ENCODE results near the gene GPX5. TPM values are rescaled to one million over a fixed set of nuclear protein-coding genes. Genes with fewer than 3 reads are reported as not detected.
A peak's percentile ranks its signal among the peaks of the same experiment; 100 is the strongest.

The GPX5 gene
- total RNA-seq, 3 donors from 2014 or later (not counting 1 experiment from before 2014, with no cell fraction given), result not detected

DNA sequence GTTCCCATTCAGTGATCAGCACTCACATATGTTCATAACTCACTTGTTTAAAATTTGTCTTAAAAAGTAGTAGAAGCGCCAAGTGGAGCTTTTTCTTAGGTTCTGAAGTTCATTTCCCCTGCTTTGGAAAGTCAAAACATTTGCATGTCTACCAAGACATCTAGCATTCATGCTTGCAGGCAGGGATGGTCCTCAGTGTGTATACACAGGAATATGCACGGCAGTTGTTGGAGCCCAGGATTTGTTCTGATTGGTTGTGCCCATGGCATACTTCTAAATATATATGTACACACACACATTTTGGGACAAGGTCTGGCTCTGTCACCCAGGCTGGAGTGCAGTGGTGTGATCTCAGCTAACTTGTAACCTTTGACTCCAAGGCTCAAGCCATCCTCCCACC, 7.7 kb upstream of the GPX5 start:
- H3K27ac Mint-ChIP-seq, result no peak overlapping the region
- Histone ChIP-seq H3K4me1 (ENCODE audit: control insufficient read depth, insufficient read depth, low read length) (no peaks in the 10 kb centered on the region), H3K36me3 (ENCODE audit: control insufficient read depth, insufficient read depth, low read length) (no peaks in the 10 kb centered on the region), H3K9me3 (ENCODE audit: control insufficient read depth, insufficient read depth, low read length) (no peaks in the 10 kb centered on the region), H3K27ac (ENCODE audit: low read length) (no peak overlapping the region), H3K4me3 (ENCODE audit: low read length) (no peak overlapping the region), H3K27me3 (ENCODE audit: control insufficient read depth, insufficient read depth, low read length) (peaks cover 6% of the 10 kb centered on the region)
- ATAC-seq, result no peak
- no peaks in the 10 kb centered on the region for H3K4me1 Mint-ChIP-seq
- TF ChIP-seq, protein P1, sequence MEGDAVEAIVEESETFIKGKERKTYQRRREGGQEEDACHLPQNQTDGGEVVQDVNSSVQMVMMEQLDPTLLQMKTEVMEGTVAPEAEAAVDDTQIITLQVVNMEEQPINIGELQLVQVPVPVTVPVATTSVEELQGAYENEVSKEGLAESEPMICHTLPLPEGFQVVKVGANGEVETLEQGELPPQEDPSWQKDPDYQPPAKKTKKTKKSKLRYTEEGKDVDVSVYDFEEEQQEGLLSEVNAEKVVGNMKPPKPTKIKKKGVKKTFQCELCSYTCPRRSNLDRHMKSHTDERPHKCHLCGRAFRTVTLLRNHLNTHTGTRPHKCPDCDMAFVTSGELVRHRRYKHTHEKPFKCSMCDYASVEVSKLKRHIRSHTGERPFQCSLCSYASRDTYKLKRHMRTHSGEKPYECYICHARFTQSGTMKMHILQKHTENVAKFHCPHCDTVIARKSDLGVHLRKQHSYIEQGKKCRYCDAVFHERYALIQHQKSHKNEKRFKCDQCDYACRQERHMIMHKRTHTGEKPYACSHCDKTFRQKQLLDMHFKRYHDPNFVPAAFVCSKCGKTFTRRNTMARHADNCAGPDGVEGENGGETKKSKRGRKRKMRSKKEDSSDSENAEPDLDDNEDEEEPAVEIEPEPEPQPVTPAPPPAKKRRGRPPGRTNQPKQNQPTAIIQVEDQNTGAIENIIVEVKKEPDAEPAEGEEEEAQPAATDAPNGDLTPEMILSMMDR (IDR thresholded peaks at IDR 0.05), result no peak
- H3K9me3 Mint-ChIP-seq, result no peaks in the 10 kb centered on the region
- WGBS (ENCODE audit: insufficient coverage), result 91% methylated on average over 2 of the region's 2 CpGs
- H3K27me3 Mint-ChIP-seq (ENCODE audit: low read depth in 2 of 2), result peaks cover 16 to 45% of the 10 kb centered on the region in 2 donors
- no peak for DNase-seq
- H3K4me3 Mint-ChIP-seq, result no peak overlapping the region
- intact Hi-C loops (cut with micrococcal nuclease), result no loop called here
- H3K36me3 Mint-ChIP-seq, result no peaks in the 10 kb centered on the region

DNA sequence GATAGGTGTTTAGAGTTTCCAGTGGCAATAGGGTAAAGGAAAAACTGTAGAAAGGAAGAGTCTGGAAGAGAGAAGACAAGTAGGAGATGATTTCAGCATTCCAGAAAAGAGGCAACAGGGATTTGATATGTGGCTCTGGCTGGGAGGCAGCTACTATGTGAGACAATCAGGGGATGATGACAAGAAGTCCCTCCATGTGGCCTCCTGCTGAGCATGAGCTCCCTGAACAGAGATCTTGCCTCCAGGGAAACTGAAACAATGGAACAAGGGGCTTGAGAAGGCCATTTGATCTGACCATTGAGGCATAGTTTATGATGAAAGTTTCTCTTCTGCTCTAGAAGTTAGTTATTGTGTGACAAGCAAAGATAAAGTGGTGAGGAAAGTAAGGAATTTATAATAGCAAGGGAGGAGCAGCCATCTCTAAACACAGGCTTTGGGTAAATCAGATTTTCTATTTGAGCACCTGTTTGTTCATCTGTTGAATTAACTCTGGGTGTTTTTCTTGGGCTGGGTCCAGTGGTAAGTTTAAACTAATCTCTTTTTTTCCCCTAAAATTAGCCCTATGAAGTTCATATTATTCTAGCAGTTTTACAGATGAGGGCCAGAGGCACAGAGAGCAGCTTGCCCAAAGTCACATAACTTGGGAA, 3.0 kb upstream of the GPX5 start:
- DNase-seq (no peak), ATAC-seq (no peak)
- H3K27me3 Mint-ChIP-seq (ENCODE audit: low read depth in 2 of 2), result peaks cover 28 to 88% of the 10 kb centered on the region in 2 donors
- Histone ChIP-seq H3K4me3 (ENCODE audit: low read length) (no peak overlapping the region), H3K4me1 (ENCODE audit: control insufficient read depth, insufficient read depth, low read length) (no peaks in the 10 kb centered on the region), H3K27ac (ENCODE audit: low read length) (no peak overlapping the region), H3K36me3 (ENCODE audit: control insufficient read depth, insufficient read depth, low read length) (no peaks in the 10 kb centered on the region), H3K9me3 (ENCODE audit: control insufficient read depth, insufficient read depth, low read length) (no peaks in the 10 kb centered on the region), H3K27me3 (ENCODE audit: control insufficient read depth, insufficient read depth, low read length) (peaks cover 6% of the 10 kb centered on the region)
- no peaks in the 10 kb centered on the region for H3K9me3 Mint-ChIP-seq
- intact Hi-C loops (cut with micrococcal nuclease), result no loop called here
- H3K4me3 Mint-ChIP-seq, result no peak overlapping the region
- H3K4me1 Mint-ChIP-seq, result peaks cover 0 to 8% of the 10 kb centered on the region in 2 donors
- TF ChIP-seq, protein P1 (IDR thresholded peaks at IDR 0.05), result no peak
- H3K36me3 Mint-ChIP-seq, result no peaks in the 10 kb centered on the region
- H3K27ac Mint-ChIP-seq, result no peak overlapping the region

DNA sequence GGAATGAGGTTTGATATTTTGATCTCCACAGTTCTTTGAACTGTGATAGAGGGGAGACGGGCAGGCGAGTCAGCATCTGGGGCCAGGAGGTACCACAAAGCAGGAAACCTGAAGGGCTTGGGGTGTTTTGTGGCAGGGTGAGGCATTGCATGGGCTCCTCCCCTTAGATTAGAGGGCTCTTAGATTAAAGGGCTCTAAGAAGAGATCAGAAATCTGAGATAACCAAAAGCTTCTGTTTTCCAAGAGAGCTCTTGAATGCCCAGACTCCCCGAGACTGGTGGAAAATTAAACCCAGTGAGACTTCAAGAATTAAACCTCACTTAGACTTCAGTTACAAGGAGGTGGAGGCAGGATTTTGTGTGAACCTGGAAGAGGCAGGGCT, 2.4 kb upstream of the GPX5 start:
- Histone ChIP-seq H3K9me3 (ENCODE audit: control insufficient read depth, insufficient read depth, low read length) (no peaks in the 10 kb centered on the region), H3K4me1 (ENCODE audit: control insufficient read depth, insufficient read depth, low read length) (no peaks in the 10 kb centered on the region), H3K36me3 (ENCODE audit: control insufficient read depth, insufficient read depth, low read length) (no peaks in the 10 kb centered on the region), H3K27ac (ENCODE audit: low read length) (no peak overlapping the region), H3K4me3 (ENCODE audit: low read length) (no peak overlapping the region), H3K27me3 (ENCODE audit: control insufficient read depth, insufficient read depth, low read length) (peaks cover 8% of the 10 kb centered on the region)
- intact Hi-C loops (cut with micrococcal nuclease), result no loop called here
- Mint-ChIP-seq H3K36me3 (no peaks in the 10 kb centered on the region), H3K9me3 (no peaks in the 10 kb centered on the region), H3K27ac (no peak overlapping the region), H3K4me3 (no peak overlapping the region), H3K27me3 (ENCODE audit: low read depth in 2 of 2) (peaks cover 33 to 90% of the 10 kb centered on the region in 2 donors), H3K4me1 (peaks cover 0 to 8% of the 10 kb centered on the region in 2 donors)
- peak in 1 of 3 donors; percentile 58 for ATAC-seq
- 5% methylated on average over 3 of the region's 3 CpGs for WGBS (ENCODE audit: insufficient coverage)
- TF ChIP-seq, protein P1 (IDR thresholded peaks at IDR 0.05), result no peak
- DNase-seq, result peak in 1 of 2 donors; percentile 67

DNA sequence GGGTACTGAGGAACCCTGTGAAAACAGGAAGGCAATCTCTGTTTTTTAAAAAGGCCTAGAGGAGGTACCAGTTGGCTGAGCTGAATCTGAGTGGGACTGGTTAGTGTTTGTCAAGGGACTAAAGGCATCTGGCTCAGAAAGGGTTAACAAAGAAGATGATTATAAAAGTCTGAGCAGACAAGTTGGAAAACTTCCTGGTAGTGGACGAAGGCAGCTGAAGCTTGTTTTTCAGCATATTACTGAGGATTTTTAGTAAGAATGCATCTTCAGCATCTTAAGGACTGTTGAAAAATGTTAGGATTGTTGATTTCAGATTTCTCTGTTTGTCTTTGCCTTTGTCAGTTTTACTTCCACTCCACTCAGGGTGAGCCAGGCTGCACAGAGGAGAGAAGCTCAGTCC, 5.1 kb downstream of the GPX5 start:
- Mint-ChIP-seq H3K27me3 (ENCODE audit: low read depth in 2 of 2) (peaks cover 38 to 77% of the 10 kb centered on the region in 2 donors), H3K36me3 (no peaks in the 10 kb centered on the region), H3K4me1 (peaks cover 0 to 5% of the 10 kb centered on the region in 2 donors), H3K4me3 (no peak overlapping the region), H3K9me3 (no peaks in the 10 kb centered on the region), H3K27ac (no peak overlapping the region)
- no peak for DNase-seq
- no peaks in the 10 kb centered on the region for H3K4me1 ChIP-seq (ENCODE audit: control insufficient read depth, insufficient read depth, low read length)
- no peaks in the 10 kb centered on the region for H3K36me3 ChIP-seq (ENCODE audit: control insufficient read depth, insufficient read depth, low read length)
- no peak overlapping the region for H3K27ac ChIP-seq (ENCODE audit: low read length)
- no peaks in the 10 kb centered on the region for H3K9me3 ChIP-seq (ENCODE audit: control insufficient read depth, insufficient read depth, low read length)
- intact Hi-C loops (cut with micrococcal nuclease), result no loop called here
- TF ChIP-seq, protein P1 (IDR thresholded peaks at IDR 0.05), result no peak
- H3K4me3 ChIP-seq (ENCODE audit: low read length), result no peak overlapping the region
- 22% methylated on average over 1 of the region's 1 CpG for WGBS (ENCODE audit: insufficient coverage)
- H3K27me3 ChIP-seq (ENCODE audit: control insufficient read depth, insufficient read depth, low read length), result peaks cover 3% of the 10 kb centered on the region
- ATAC-seq, result no peak
